HG02981 (cell line): ENCODE results near the gene SLC9A8.
A peak's percentile ranks its signal among the peaks of the same experiment; 100 is the strongest.

Experiments
- ATAC-seq: cut with Tn5 transposase; IDR thresholded peaks from one replicate; pipeline ENCODE4 v1.9.1; 2021; ENCODE audit warnings: mild to moderate bottlenecking, moderate library complexity; ENCODE audit not compliant: unreplicated experiment

The SLC9A8 gene

DNA sequence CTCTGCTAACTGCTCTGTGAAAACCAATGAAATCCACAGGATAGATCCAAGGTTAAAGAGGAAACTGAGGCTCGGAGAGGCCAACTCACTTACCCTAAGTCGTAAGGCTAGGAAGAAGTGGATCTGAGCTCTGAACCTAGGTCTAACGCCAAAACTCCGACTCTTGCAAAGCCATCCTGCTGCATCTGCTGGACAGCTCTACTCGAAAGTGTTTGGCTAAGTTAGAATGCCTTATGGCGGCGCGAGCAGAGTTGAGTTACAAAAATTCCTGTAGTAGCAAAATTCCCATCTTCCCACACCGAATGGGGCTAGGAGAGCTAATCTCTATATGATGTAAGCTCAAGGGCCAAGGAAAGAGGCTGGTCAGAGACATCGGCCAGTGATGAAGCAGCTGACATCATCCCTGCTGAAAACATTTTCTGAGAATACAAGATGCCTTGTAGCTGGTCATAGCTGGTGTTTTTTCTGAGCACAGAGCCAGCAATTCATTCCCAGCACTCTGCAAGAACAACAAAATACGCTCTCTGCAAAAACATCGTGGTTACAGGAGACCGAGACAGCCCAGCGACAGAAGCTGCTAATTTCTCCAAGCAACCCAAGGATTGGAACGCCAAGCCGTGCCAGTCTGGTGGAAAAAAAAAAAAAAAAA lies 100.9 kb downstream of the SLC9A8 start:
- no peak for ATAC-seq

DNA sequence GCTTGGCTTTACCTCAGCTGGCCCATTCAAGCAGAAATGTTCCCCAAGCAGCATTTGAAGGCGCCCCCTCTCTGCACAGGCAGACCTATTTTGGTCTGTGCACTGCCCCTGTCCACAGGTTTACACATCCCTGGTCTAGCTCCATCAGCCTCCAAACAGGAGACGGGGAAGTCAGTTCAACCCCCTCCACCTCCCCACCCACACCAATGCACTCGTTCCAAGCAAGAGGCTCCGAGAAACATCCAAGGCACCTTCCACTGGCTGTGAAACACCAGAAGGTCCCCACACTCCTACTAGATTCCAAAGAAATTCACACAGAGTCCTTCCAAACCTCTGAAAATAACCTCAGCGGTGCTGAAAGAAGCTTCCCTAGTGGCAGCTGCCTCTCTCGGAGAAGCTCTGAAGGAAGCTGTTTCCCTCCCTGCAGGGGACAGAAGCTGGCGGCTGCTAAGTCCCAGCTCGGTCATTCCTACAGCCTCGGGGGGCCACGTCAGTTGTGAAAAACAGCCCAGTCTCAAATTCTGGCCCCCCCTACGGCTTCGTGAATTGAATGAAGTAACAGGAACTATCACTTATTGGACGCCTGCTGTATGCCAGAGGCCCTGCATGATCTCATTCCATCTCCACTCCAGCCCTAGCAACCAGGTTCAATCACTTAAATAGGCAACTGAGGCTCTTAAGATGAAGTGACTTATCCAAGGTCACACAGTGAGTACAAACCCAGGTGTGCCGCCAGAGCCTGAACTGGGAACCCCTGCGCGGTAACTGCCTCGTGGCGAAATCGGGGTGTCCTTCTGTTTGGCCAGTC lies 101.9 kb downstream of the SLC9A8 start:
- no peak for ATAC-seq

DNA sequence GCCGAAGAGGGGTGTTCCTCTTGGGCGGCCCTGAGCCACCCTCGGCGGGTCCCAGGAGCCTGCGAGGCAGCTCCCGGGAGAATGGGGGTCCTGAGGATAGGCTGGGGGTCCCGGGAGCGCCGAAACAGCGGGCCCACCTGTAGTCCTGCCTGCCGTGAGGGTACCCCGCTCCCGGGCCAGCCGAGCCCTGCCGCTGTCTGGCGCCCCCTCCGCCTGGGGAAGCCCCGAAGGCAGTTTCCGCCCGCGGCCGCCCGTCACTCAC lies 102.4 kb downstream of the SLC9A8 start:
- peak; percentile 3 for ATAC-seq

DNA sequence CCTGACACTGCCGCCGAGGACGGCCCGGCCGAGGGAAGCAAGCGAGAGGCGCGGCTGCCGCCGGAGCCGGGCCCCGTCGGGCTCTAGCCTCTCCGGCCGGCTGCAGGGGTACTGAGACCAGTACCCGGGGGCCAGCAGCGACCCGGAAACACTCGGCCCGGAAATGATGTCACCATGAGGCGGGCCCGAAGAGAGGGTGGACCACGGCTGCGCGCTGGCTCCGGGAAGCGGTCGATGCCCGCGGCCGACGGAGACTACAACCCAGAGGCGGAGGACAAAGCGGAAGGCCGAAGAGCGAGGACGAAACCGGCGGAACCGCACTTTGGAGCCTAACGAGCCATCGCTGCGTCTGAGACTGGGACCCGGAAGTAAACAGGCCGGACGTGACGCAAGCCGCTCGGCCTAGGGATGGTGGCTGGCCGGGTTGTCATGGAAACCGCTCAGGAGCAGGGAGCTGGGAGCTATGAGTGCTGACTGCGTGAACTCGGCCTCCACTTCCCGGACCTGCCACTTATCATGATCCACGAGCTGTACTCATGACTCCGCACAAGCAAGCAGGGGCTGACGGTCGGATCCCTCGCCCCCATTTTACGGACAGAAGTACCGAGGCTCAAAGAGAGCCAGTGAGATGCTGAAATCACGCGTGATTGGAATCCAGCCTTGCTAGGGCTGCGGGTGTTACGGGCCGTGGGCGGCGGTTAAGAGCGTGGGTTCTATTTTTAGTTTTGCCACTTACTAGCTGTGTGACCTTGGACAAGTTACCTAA lies 102.9 kb downstream of the SLC9A8 start, which contains the start of gene SPATA2:
SPATA2 (minus strand) TSS at position 150 of the 766 bp plus-strand sequence. CDS start 7,039 bp downstream, outside the sequence.
- peak; percentile 72 for ATAC-seq

DNA sequence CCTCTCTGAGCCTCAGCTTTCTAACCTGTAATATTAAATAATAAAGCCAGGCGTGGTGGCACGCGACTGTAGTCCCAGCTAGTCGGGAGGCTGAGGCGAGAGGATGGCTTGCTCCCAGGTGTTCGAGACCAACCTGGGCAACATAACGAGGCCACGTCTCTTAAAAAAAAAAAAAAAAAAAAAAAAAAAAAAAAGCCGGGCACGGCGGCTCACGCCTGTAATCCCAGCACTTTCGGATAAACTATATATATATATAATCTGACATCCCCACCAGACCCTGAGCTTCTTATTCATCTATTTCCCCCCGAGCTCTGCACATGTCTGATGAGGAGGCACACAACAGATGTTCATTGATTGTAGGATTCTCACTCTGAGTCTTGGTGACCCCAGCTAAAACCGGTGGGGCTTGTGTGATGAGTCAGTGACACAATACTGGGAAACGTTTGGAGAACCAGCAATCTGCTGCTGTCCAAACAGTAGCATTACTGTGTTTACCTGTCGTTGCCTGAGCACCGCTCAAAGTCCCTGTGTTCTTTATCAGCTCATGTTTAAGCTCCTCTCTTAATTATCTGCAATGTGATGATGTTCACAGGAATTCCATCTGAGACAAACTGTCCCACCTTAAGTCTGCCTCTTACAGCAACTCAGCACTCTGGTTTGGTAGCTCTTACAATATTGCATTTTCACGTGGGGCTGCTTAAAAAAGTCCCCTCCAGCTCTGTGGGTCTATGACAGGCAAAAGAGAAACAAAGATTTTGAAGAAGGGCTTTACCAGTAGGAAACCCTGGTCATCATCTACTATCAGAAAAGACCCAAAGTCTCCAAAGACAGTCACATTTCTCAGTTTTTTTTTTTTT lies 103.7 kb downstream of the SLC9A8 start:
- ATAC-seq: no peak

DNA sequence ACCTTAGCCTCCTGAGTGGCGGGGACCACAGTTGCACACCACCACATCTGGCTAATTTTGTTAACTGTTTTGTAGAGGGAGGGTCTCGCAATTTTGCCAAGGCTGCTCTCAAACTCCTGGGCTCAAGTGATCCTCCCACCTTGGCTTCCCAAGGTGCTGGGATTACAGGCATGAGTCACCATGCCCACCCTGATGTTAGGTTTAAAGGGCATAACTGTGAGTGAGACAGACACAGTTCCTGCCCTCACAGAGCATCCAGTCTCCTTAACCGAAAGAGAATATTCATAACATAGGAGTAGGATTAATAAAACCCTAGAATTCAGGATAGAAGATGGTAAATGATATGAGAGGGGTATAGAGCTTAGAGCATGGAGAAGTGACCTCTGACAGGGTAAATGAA lies 105.8 kb downstream of the SLC9A8 start:
- ATAC-seq: no peak

DNA sequence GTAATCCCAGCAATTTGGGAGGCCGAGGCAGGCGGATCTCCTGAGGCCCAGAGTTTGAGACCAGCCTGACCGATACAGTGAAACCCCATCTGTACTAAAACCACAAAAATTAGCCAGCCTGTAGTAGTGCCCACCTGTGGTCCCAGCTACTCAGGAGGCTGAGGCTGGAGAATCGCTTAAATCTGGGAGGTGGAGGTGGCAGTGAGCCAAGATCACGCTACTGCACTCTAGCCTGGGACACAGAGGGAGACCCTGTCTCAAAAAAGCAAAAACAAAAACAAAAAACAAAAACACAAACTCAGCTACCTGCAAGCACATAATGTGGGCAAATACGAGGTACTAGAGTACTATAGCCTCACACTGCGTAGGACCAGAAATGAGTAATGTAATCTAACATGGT lies 106.4 kb downstream of the SLC9A8 start:
- ATAC-seq: no peak

DNA sequence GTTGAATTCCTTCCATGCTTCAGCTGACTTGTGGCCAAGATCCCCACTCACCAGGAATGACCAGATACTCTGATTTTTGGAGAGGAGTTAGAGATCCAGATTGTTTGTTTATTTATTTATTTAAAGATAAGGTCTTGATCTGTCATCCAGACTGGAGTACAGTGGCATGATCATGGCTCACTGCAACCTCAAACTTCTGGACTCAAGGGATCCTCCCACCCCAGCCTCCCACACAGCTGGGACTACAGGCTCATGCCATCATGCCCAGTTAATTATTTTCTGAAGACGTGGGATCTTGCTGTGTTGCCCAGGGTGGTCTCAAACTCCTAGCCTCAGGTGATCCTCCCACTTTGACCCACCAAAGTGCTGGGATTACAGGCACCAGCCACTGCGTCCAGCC lies 106.8 kb downstream of the SLC9A8 start:
- ATAC-seq: no peak

DNA sequence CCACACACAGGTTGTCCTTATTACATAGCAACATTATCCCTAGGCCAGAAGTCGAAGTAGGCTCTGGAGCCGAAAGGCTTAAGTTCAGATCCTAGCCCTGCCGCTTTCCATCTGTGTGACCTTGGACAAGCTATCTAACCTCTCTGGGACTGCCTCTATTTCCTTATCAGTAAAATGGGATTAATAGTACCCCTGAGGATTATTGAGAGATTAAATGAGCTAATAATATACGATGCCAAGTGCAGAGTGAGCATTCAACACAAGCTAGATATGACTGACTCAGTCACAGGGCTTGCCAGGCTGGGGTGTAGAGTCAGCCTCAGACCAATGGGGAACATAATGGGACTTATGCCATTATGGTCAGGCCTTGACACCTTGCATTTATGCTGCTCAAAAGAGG lies 111.6 kb downstream of the SLC9A8 start:
- no peak for ATAC-seq

DNA sequence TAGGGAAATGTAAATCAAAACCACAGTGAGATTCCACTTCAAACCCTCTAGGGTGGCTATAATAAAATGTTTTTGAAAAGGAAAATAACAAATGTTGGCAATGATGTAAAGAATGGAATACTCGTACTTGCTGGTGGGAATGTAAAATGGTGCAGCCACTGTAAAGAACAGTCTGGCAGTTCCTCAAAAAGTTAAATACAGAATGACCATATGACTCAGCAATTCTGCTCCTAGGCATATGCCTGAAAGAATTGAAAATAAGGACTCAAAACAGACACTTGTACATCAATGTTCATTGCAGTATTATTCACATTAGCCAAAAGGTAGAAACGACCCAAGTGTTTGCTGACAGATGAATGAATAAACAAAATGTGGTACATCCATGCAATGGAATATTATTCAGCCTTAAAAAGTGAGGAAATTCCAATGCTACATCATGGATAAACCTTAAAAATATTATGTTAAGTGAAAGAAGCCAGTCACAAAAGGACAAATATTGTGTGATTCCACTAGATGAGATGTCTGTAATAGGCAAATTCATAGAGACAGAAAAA lies 113.3 kb downstream of the SLC9A8 start:
- no peak for ATAC-seq

DNA sequence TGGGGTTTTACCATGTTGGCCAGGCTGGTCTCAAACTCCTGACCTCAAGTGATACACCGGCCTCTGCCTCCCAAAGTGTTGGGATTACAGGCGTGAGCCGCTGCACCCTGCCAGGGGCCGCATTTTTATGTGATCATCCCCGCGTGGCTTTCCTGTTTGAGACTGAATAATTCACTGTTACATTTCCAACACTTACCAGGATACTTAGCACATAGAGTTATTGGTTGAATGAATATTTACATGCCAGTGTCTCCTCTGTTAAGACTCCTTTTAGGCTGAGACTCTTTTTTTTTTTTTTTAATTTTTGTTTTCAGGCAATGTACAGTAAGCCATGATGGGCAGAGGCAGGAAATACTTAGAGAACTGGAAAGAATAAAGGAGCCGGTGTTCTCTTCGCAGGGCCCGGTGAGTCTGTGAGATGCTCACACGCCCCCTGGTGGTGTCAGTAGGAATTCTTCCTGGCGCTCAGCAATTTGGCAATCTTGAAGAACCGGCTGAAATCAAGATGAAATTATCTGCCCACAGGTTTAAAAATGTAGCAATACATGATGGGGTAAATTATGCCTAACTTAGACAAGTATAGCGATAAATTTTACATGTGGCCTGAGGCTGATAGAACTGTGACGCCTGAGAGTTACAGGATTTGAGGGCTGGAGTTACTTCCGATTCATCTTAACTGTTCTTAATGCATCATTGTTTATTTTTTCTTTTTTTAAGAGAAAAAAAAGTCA lies 115.9 kb downstream of the SLC9A8 start:
- ATAC-seq: no peak

DNA sequence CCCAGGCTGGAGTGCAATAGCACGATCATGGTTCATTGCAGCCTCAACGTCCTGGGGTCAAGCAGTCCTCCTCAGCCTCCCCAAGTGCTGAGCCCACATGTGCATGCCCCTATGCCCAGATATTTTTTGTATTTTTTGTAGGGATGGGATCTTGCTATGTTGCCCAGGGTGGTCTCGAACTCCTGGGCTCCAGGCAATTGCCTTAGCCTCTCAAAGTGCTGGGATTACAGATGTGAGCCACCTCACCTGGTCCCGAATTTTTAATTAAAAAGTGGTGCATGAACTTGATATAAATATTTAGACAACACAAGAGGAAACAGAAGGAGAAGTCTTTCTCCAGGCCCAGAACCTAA lies 116.5 kb downstream of the SLC9A8 start:
- no peak for ATAC-seq

DNA sequence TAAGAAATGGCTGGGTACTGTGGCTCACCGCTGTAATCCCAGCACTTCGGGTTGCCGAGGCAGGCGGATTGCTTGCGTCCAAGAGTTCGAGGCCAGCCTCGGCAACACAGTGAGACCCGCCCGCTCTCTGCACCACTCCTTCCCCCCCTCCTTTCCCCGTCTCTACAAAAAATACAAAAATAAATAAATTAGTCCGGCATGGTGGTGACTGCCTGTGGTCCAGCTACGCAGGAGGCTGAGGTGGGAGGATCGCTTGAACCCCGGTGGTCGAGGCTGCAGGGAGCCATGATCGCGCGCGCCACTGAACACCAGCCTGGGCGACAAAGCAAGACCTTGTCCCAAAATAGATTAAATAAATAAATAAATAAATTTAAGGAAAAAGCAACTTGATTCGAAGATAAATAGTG lies 123.1 kb downstream of the SLC9A8 start:
- ATAC-seq: no peak

DNA sequence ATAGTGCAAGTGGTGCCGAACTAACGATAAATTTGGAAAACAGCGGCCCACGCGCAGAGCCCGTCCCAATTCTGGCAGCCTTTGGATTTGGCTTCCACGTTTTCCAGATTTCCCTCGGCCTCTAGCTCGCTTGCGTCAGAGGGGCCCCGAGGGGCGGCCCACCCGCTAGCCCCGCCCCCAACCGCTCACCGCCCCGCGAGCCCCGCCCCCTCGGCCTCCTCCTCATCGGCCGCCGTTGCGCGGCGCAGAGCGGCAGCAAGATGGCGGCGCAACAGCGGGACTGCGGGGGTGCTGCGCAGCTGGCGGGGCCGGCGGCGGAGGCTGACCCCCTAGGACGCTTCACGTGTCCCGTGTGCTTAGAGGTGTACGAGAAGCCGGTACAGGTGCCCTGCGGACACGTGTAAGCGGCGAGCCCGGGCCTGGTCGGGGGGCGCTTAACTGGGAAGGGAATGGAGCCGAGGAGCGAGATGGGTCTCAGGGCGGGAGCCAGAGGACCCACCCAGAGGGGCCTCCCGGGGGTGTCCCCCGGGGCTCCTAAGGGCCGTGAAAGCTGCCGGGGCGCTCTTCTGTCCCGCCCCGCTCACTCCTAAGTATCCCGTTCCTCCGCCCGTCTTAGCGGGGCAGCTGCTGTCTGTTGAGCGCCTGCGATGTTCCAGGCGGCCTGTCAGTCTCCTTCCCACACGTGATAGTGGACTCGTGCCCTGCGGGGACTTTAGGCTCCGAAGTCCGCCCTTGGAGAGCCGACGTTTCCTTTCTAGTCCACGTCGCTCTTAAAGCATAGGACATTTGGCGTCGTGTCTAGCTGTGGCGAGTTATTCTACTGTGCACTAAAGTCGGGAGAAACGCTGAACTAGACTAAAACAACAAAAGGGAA lies 123.8 kb downstream of the SLC9A8 start, which contains the start of gene RNF114:
RNF114 (plus strand) TSS at position 245 of the 874 bp plus-strand sequence; CDS start at position 261, 16 bp downstream.
- ATAC-seq: no peak

DNA sequence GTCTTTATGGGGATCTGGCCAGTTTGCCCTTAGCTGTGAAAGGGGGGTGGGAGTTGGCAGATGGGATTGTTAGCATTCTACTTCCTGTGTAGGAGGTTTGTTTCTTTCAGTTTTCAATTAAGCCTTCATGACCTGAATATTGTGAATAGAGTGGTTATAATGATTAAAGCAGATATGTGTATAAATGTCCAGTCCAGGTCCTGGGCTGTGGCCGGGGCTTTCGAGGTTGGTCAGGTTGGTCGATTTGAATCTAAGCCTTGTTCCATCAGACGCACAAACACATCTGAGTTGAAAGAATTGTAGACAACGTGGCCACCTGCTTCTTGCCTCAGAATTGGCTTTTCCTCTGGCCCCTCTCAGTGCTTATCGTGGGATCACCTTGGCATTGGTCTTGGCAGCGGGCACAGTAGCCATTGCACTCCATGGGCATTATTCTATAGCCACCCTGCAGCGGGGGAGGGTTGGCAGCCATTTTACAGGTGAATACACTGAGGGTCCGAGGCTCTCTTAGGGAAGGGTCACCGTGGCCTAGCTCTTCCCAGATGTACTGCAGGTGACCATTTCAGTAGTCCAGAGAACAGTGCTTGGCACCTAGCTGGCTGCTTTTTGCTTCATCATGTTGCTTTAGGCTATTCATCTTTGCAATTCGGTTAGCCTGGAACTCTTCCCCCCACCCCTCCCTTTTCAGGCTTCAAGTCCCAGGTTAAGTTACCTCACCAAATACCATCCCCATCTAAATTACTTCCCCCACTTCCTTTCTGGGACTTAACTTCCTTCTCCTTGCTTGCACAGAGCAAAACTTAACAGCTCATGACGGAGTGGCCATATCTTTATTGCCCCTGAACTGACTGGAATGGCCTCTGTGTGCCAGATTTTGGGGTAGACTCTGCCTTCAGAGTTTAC lies 124.7 kb downstream of the SLC9A8 start:
- ATAC-seq: no peak

DNA sequence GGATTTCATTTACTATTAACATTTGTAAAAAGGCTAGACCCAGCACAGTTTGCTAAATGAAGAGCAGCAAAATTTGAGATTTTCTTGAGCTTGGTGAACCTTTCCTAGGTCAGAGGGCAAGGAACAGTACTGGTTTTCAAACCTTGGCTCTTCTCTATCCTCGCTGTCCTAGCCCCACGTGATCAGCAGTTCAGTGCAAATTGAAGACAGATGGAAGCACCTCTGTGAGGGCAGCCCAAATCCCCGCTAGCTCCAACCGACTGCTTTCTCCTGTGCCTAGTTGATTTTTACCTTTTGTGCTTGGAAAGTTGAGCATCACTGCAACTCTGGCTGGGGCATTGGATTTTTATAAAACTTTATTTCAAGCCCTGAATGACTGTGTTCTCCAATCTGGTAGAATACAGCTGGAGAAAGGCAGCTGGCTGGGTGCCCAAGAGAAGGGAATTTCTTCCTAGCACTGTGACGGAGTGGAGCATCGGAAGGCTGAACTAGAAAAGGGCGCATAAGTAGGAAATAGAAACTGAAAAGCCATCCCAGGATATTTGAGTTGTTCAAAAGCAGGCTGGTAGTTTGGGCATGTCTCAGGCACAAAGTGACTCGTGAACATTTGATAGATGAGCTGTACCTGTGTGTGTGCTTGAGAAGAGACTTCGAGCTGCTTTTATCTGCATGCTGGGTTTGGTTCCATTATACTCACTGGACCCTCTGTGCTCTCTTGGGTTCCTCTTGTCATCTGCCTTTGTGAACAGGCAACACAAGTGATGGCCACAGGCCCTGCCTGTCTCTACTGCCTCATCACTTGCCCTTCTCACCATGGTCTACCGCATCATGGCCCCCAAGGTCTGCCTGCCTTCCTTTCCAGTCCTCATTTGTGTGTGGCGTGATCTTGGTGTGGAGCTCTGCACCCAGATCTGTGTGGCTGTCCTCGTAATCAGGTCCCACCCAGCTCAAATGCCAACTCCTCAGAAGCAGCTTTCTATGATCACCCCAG lies 125.8 kb downstream of the SLC9A8 start:
- ATAC-seq: no peak

DNA sequence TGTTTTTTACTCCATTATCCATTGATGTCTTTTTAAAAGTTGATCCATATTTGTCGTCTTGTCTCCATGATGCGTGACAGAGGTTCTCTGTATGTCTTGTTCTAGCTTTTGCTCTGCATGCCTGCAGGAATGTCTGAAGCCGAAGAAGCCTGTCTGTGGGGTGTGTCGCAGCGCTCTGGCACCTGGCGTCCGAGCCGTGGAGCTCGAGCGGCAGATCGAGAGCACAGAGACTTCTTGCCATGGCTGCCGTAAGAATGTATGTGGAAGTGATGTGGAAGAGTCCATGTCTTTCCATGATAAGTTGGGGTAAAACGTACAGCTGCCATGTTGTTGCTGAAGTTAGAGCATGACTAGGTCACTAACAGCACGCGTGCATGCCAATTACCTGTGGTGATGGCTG lies 128.8 kb downstream of the SLC9A8 start:
- no peak for ATAC-seq
